MM.1S (cell line): ENCODE results near the gene GTF3C2.

ENCODE experiments used
- EZH2 ChIP-seq: fragments of 300-600 bp; sonication (generic); optimal IDR thresholded peaks from 2 replicates; pipeline ENCODE3; 2017; ENCODE audit warnings: low read depth, mild to moderate bottlenecking, antibody characterized with exemption, low read length, mixed read lengths
- EZH2phosphoT487 ChIP-seq: fragments of 300-600 bp; sonication (generic); IDR thresholded peaks from 2 replicates; pipeline ENCODE4 v1.6.1; 2018; ENCODE audit warnings: antibody characterized with exemption, low read length
- TF ChIP-seq, protein P1 (sequence below): fragments of 300-600 bp; sonication (generic); IDR thresholded peaks from 2 replicates; pipeline ENCODE4 v1.5.1; 2016; ENCODE audit warnings: antibody characterized with exemption, low read length, mixed read lengths

DNA sequence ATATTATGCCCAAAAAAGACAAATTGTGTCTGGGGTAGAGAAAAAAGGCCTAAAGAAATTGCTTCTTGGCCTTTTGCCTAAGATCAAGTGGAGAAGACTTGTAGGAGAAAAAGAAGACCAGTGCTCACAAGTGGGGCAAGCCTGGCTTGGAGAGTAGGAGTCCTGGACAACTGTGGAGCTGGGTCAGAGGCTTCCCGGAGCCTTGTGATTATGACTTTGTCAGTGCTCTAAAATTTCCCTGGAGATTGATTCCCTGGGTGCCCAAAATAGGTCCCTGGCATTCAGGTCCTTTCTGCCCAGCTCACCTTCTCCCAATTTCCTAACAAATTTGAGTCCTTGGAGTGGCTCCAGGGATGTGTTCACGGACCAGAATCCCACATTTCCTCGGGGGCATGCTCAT is 75.1 kb downstream of the GTF3C2 start:
- TF ChIP-seq, protein P1, sequence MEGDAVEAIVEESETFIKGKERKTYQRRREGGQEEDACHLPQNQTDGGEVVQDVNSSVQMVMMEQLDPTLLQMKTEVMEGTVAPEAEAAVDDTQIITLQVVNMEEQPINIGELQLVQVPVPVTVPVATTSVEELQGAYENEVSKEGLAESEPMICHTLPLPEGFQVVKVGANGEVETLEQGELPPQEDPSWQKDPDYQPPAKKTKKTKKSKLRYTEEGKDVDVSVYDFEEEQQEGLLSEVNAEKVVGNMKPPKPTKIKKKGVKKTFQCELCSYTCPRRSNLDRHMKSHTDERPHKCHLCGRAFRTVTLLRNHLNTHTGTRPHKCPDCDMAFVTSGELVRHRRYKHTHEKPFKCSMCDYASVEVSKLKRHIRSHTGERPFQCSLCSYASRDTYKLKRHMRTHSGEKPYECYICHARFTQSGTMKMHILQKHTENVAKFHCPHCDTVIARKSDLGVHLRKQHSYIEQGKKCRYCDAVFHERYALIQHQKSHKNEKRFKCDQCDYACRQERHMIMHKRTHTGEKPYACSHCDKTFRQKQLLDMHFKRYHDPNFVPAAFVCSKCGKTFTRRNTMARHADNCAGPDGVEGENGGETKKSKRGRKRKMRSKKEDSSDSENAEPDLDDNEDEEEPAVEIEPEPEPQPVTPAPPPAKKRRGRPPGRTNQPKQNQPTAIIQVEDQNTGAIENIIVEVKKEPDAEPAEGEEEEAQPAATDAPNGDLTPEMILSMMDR: no peak
- TF ChIP-seq EZH2 (no peak), EZH2phosphoT487 (no peak)
